Measurements from ENCODE around the gene ASF1B.

DNA sequence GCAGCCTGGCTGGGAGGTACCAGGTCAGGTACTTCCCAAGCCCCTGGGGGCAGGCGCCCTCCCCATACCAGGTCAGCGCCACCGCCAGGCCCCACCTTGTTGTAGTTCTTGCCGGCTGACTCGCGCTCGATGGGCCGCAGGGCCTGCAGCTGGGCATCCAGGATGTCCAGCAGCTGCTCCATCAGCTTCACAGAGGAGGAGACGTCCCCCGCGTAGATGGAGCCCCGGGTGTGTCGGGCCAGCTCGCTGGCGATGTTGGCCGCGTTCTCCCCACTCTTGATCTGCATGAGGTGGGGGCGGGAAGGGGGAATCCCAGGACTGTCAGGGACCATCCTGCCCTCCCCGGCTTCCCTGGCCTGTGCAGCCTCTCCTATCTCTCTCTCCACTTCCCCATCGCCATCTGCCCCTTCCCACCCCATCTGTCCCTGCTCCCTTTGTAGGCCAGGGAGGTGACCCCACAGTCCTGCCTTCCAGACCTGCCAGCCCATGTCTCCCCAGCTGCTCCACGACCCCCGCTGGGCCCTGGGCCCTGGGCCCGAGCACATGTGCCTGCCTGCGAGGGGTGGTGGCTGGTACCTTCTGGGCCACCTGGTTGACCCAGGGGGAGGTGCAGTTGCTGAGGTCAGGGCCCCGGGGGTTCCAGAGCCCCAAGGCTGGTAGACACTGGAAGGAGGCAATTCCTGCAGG, 23.8 kb upstream of the ASF1B start:
- TF ChIP-seq POLR2A (IDR thresholded peaks at IDR 0.05) (no peak), EP300 (IDR thresholded peaks at IDR 0.05) (no peak)
- TF ChIP-seq, protein P1, sequence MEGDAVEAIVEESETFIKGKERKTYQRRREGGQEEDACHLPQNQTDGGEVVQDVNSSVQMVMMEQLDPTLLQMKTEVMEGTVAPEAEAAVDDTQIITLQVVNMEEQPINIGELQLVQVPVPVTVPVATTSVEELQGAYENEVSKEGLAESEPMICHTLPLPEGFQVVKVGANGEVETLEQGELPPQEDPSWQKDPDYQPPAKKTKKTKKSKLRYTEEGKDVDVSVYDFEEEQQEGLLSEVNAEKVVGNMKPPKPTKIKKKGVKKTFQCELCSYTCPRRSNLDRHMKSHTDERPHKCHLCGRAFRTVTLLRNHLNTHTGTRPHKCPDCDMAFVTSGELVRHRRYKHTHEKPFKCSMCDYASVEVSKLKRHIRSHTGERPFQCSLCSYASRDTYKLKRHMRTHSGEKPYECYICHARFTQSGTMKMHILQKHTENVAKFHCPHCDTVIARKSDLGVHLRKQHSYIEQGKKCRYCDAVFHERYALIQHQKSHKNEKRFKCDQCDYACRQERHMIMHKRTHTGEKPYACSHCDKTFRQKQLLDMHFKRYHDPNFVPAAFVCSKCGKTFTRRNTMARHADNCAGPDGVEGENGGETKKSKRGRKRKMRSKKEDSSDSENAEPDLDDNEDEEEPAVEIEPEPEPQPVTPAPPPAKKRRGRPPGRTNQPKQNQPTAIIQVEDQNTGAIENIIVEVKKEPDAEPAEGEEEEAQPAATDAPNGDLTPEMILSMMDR (IDR thresholded peaks at IDR 0.05): no peak

Measured in gastroesophageal sphincter (tissue), 3 donors.